ENCODE results near the gene ANKRD23. TPM values are rescaled to one million over a fixed set of nuclear protein-coding genes. Genes with fewer than 3 reads are reported as not detected.

The ANKRD23 gene
- polyA plus RNA-seq, 1 of the 3 experiments (the other 2 are of a cell fraction) = 3.1 TPM

DNA sequence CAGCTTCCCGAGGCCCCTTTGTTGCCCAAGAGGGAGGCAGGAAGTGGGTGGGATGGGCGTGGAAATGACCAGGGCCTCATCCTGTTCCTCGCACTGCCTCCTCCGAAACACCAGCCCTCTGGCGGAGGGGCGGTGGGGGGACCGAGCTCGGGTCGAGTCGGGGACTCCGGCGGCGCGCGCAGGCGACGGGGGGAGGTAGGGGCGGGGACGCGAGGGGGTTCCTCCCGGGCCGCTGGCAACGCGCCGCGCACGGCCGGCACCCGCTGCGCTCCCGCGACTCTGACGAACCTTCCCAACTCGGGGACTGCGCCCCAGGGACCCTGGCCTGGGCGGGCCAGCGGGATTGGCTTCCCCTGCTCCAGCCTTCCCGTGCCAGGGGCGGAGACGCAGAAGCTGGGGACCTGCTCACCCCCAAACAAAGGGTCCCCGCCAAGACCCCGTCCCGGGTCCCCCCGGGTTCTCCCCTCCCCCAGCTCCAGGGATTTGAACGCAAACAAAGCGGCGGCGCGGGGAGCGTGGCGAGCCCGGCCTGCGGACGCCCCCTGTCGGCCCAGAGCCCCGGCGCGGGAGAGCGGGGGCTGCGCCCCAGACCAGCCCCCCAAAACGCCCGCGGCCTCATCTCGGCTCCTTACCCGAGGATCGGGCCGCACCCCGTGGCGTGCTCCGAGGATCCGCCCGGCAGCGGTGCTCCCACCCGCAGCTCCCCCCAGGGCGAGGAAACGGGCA lies 24.9 kb upstream of the ANKRD23 start (continued):
- TF ChIP-seq, protein P1, sequence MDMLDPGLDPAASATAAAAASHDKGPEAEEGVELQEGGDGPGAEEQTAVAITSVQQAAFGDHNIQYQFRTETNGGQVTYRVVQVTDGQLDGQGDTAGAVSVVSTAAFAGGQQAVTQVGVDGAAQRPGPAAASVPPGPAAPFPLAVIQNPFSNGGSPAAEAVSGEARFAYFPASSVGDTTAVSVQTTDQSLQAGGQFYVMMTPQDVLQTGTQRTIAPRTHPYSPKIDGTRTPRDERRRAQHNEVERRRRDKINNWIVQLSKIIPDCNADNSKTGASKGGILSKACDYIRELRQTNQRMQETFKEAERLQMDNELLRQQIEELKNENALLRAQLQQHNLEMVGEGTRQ (IDR thresholded peaks at IDR 0.05; ENCODE audit: borderline replicate concordance, low read depth, low read length) = no peak
- peak; percentile 71 for TF ChIP-seq GABPA (IDR thresholded peaks at IDR 0.05; ENCODE audit: low read depth)
- TF ChIP-seq, protein P2, sequence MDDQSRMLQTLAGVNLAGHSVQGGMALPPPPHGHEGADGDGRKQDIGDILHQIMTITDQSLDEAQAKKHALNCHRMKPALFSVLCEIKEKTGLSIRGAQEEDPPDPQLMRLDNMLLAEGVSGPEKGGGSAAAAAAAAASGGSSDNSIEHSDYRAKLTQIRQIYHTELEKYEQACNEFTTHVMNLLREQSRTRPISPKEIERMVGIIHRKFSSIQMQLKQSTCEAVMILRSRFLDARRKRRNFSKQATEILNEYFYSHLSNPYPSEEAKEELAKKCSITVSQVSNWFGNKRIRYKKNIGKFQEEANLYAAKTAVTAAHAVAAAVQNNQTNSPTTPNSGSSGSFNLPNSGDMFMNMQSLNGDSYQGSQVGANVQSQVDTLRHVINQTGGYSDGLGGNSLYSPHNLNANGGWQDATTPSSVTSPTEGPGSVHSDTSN (IDR thresholded peaks at IDR 0.05) = no peak
- TF ChIP-seq EZH2phosphoT487 (IDR thresholded peaks at IDR 0.05; ENCODE audit: borderline replicate concordance, low read depth) = no peak
- peak; percentile 55; the same call in 1 of the 2 replicates for TF ChIP-seq MXI1 (IDR thresholded peaks at IDR 0.05; ENCODE audit: low read depth, low read length)
- no peak for TF ChIP-seq EP300 (IDR thresholded peaks at IDR 0.05; ENCODE audit: borderline replicate concordance in 1 of 2, low read depth in 1 of 2, low read length in 1 of 2)
- no peak for TF ChIP-seq RCOR1 (IDR thresholded peaks at IDR 0.05; ENCODE audit: low read length)
- TF ChIP-seq, protein P3, sequence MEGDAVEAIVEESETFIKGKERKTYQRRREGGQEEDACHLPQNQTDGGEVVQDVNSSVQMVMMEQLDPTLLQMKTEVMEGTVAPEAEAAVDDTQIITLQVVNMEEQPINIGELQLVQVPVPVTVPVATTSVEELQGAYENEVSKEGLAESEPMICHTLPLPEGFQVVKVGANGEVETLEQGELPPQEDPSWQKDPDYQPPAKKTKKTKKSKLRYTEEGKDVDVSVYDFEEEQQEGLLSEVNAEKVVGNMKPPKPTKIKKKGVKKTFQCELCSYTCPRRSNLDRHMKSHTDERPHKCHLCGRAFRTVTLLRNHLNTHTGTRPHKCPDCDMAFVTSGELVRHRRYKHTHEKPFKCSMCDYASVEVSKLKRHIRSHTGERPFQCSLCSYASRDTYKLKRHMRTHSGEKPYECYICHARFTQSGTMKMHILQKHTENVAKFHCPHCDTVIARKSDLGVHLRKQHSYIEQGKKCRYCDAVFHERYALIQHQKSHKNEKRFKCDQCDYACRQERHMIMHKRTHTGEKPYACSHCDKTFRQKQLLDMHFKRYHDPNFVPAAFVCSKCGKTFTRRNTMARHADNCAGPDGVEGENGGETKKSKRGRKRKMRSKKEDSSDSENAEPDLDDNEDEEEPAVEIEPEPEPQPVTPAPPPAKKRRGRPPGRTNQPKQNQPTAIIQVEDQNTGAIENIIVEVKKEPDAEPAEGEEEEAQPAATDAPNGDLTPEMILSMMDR (IDR thresholded peaks at IDR 0.05) = peak; percentile 76

DNA sequence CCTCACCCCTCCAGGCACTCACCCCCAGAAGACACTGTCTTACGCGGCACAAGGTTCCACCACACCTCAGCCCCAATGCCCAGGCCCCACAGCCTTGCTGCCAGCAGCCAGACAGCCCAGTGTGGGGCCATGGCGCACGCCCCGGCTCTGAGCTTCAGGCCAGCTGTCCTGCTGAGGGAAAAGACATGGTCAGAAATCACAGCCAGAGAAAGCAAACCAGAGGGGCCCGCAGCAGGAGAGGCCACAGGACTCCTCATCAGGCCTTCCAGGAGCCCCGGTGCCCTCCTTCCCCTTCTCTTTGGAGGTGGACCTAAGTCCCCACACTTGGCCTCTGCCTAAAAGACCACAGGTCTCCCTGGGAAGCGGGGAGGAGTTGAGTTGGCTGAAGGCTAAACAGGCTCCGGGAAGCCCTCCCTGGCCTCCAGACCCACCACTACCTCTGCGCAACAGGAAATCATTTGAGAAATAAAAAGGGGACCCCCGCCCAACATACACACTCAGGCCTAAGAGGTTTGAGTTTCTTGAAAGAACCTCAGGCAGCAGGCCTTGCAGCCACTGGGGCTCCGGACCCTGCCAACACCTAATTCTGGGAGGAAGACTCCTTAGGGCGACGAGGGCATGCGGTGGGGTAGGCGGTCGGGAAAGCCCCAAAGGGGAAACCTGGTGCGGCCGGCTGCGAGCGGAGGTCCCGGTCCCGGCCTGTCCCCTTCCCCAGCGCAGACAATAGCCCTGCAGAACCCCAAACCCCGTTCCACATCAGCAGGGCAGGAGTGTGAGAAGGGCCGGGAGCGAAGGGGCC lies 24.1 kb upstream of the ANKRD23 start:
- peak overlapping the region; percentile 78; the same call in 1 of the 2 replicates for H2AFZ ChIP-seq (ENCODE audit: low read depth)
- 15% methylated on average over 16 of the region's 27 CpGs for whole genome bisulfite sequencing (ENCODE audit: low lambda C conversion rate)
- TF ChIP-seq MEF2A (IDR thresholded peaks at IDR 0.05; ENCODE audit: borderline replicate concordance, low read depth) (no peak), FOXM1 (IDR thresholded peaks at IDR 0.05; ENCODE audit: low read depth) (no peak), TCF12 (IDR thresholded peaks at IDR 0.05) (no peak), RFX5 (IDR thresholded peaks at IDR 0.05; ENCODE audit: low read length) (no peak), JUND (IDR thresholded peaks at IDR 0.05) (no peak), MXI1 (IDR thresholded peaks at IDR 0.05; ENCODE audit: low read depth, low read length) (no peak)
- TF ChIP-seq, protein P4, sequence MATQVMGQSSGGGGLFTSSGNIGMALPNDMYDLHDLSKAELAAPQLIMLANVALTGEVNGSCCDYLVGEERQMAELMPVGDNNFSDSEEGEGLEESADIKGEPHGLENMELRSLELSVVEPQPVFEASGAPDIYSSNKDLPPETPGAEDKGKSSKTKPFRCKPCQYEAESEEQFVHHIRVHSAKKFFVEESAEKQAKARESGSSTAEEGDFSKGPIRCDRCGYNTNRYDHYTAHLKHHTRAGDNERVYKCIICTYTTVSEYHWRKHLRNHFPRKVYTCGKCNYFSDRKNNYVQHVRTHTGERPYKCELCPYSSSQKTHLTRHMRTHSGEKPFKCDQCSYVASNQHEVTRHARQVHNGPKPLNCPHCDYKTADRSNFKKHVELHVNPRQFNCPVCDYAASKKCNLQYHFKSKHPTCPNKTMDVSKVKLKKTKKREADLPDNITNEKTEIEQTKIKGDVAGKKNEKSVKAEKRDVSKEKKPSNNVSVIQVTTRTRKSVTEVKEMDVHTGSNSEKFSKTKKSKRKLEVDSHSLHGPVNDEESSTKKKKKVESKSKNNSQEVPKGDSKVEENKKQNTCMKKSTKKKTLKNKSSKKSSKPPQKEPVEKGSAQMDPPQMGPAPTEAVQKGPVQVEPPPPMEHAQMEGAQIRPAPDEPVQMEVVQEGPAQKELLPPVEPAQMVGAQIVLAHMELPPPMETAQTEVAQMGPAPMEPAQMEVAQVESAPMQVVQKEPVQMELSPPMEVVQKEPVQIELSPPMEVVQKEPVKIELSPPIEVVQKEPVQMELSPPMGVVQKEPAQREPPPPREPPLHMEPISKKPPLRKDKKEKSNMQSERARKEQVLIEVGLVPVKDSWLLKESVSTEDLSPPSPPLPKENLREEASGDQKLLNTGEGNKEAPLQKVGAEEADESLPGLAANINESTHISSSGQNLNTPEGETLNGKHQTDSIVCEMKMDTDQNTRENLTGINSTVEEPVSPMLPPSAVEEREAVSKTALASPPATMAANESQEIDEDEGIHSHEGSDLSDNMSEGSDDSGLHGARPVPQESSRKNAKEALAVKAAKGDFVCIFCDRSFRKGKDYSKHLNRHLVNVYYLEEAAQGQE (IDR thresholded peaks at IDR 0.05; ENCODE audit: low read depth, low read length) = no peak
- TF ChIP-seq, protein P5, sequence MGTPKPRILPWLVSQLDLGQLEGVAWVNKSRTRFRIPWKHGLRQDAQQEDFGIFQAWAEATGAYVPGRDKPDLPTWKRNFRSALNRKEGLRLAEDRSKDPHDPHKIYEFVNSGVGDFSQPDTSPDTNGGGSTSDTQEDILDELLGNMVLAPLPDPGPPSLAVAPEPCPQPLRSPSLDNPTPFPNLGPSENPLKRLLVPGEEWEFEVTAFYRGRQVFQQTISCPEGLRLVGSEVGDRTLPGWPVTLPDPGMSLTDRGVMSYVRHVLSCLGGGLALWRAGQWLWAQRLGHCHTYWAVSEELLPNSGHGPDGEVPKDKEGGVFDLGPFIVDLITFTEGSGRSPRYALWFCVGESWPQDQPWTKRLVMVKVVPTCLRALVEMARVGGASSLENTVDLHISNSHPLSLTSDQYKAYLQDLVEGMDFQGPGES (IDR thresholded peaks at IDR 0.05; ENCODE audit: low read depth, low read length) = no peak
- TF ChIP-seq, protein P1 (IDR thresholded peaks at IDR 0.05; ENCODE audit: borderline replicate concordance, low read depth, low read length) = no peak

More for the DNA sequence above, 24.1 kb upstream of the ANKRD23 start:
- Histone ChIP-seq H3K9me2 (no peaks in the 10 kb centered on the region), H3K9me3 (no peaks in the 10 kb centered on the region), H3K36me3 (replicated peaks in 1 of 2; ENCODE audit: control insufficient read depth in 1 of 2, insufficient read depth in 2 of 2, low read length in 1 of 2) (peaks cover 5 to 43% of the 10 kb centered on the region in 2 experiments), H3K4me1 (ENCODE audit: control insufficient read depth in 1 of 2, insufficient read depth in 2 of 2, low read depth in 1 of 2, low read length in 1 of 2) (peaks cover 6 to 28% of the 10 kb centered on the region in 2 experiments; a peak in 2 of 4 replicates), H3K27me3 (ENCODE audit: insufficient read depth) (no peaks in the 10 kb centered on the region), H3K79me2 (ENCODE audit: insufficient read depth) (peaks cover 38% of the 10 kb centered on the region), H3K27ac (ENCODE audit: low read depth in 2 of 2, low read length in 1 of 2) (peak overlapping the region; percentile 83 to 92), H4K20me1 (ENCODE audit: insufficient read depth) (peaks cover 30% of the 10 kb centered on the region; the same call in 1 of the 2 replicates), H3K9ac (peak overlapping the region; percentile 99), H3K4me2 (peak overlapping the region; percentile 96), H3K4me3 (ENCODE audit: low read depth in 2 of 2, low read length in 1 of 2) (peak overlapping the region; percentile 94 to 95), H3F3A (replicated peaks; ENCODE audit: insufficient read depth) (no peaks in the 10 kb centered on the region)
- no peak for DNase-seq
- POLR2A ChIA-PET = interaction anchor here (0.6 to 2.0 kb wide), 7 partner anchors 11 to 201 kb away, joined by 3 to 27 read pairs (median 3); partner anchors contain the start of genes ANKRD39 and CNNM3
- CTCF ChIA-PET = interaction anchor here (0.6 to 6.8 kb wide), 22 partner anchors 7 to 298 kb away, joined by 3 to 93 read pairs (median 4); partner anchors contain the start of genes ANKRD36 and ANKRD39
